Measurements from ENCODE around the gene ZNF444. TPM values are rescaled to one million over a fixed set of nuclear protein-coding genes. Genes with fewer than 3 reads are reported as not detected.

The ZNF444 gene
- total RNA-seq, 1 donor from 2014 or later = 38.7 TPM

- no peak for ATAC-seq
- no peak for TF ChIP-seq CTCF (IDR thresholded peaks at IDR 0.05)
- H3K36me3 ChIP-seq = peaks cover 34% of the 10 kb centered on the region
Measured at GRCh38 chr19:56149656-56150038, 8.6 kb downstream of the ZNF444 start.

DNA sequence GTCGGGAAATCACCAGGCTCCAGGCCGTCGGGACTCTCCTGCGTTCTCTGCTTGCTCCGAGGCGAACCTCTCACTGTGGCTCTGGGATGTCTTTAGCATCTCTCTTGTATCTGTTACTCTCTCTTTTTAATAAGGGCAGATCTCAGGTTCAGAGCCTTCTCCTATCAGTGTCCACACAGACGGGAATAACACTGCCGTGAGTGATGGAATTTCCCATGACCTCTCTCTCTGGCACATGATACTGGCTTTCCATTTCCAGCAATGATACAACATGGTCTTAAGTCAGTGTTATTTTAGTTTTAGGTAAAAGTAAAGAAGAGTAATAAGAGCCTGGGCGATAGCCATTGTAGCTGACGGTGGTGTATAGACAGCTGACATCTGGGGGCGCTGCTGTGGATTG lies 9.3 kb downstream of the ZNF444 start:
- no peak for ATAC-seq
- intact Hi-C loops (cut with DNase I) = no loop called here
- H3K36me3 ChIP-seq = peaks cover 41% of the 10 kb centered on the region

More at GRCh38 chr19:56149656-56150038, 8.6 kb downstream of the ZNF444 start:
- intact Hi-C loops (cut with DNase I) = no loop called here
- Histone ChIP-seq H3K27me3 (ENCODE audit: low read depth) (no peaks in the 10 kb centered on the region), H3K4me1 (peaks cover 6% of the 10 kb centered on the region), H3K9me3 (no peaks in the 10 kb centered on the region), H3K4me3 (no peak overlapping the region), H3K27ac (no peak overlapping the region)
- DNase-seq = no peak

GRCh38 chr19:56152644-56153043 lies 11.6 kb downstream of the ZNF444 start:
- no peaks in the 10 kb centered on the region for H3K9me3 ChIP-seq
- peaks cover 38% of the 10 kb centered on the region for H3K36me3 ChIP-seq
- H3K27ac ChIP-seq = peak overlapping the region; percentile 20
- H3K4me3 ChIP-seq = no peak overlapping the region
- H3K4me1 ChIP-seq = peaks cover 9% of the 10 kb centered on the region
- DNase-seq = no peak
- no peak for ATAC-seq
- no peaks in the 10 kb centered on the region for H3K27me3 ChIP-seq (ENCODE audit: low read depth)
- intact Hi-C loops (cut with DNase I) = no loop called here
- no peak for TF ChIP-seq CTCF (IDR thresholded peaks at IDR 0.05)

More for the DNA sequence above, 9.3 kb downstream of the ZNF444 start:
- DNase-seq = no peak
- Histone ChIP-seq H3K4me1 (peaks cover 4% of the 10 kb centered on the region), H3K27me3 (ENCODE audit: low read depth) (no peaks in the 10 kb centered on the region), H3K9me3 (no peaks in the 10 kb centered on the region), H3K27ac (no peak overlapping the region), H3K4me3 (no peak overlapping the region)
- no peak for TF ChIP-seq CTCF (IDR thresholded peaks at IDR 0.05)

GRCh38 chr19:56153507-56153906 lies 12.4 kb downstream of the ZNF444 start:
- H3K27ac ChIP-seq = peak overlapping the region; percentile 20
- H3K36me3 ChIP-seq = peaks cover 36% of the 10 kb centered on the region
- DNase-seq (no peak), ATAC-seq (no peak)
- H3K4me1 ChIP-seq = peaks cover 9% of the 10 kb centered on the region
- H3K9me3 ChIP-seq = no peaks in the 10 kb centered on the region
- no peak overlapping the region for H3K4me3 ChIP-seq
- intact Hi-C loops (cut with DNase I) = no loop called here
- H3K27me3 ChIP-seq (ENCODE audit: low read depth) = no peaks in the 10 kb centered on the region
- TF ChIP-seq CTCF (IDR thresholded peaks at IDR 0.05) = no peak

DNA sequence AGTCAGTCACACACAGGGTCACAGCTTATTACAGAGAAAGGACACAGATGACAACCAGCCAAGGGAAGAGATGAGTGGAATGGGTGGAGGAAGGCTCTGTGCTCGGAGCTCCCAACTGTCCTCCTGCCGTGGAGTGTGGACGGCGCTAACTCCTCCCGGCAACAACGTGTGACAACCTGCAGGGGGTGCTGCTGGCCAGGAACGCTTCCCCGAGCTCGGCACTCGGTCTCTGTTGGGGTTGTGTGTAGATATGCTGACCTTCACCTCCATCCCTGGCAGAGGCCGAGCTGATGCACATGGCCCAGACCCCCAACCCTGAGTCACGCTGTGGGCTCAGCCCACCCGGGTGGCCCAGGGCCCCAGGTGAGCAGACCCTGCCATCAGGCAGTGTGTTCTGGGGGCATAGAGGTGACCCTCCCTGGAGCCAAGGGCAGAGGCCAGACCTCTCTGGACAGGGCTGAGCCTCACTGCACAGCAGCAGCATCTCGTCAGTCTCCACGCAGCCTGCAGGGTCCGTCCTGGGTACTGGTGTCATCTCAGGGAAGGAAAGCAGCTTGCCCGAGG lies 14.1 kb downstream of the ZNF444 start:
- intact Hi-C loops (cut with DNase I) = no loop called here
- H3K27ac ChIP-seq = no peak overlapping the region
- peak; percentile 44 to 46 for ATAC-seq

More for the DNA sequence above, 14.1 kb downstream of the ZNF444 start:
- no peaks in the 10 kb centered on the region for H3K9me3 ChIP-seq
- peak; percentile 50 for TF ChIP-seq CTCF (IDR thresholded peaks at IDR 0.05)
- no peaks in the 10 kb centered on the region for H3K27me3 ChIP-seq (ENCODE audit: low read depth)
- peaks cover 47% of the 10 kb centered on the region for H3K36me3 ChIP-seq
- no peak overlapping the region for H3K4me3 ChIP-seq
- peaks cover 9% of the 10 kb centered on the region for H3K4me1 ChIP-seq
- DNase-seq = no peak

Measured in lower lobe of right lung (tissue), 2 donors.